Endothelial cell of umbilical vein (primary cell): Measurements from ENCODE around the gene ACTR8. TPM values are rescaled to one million over a fixed set of nuclear protein-coding genes. Genes with fewer than 3 reads are reported as not detected.

Source experiments
- BruUV-seq: library from RNA; stranded (reverse); fragments of 400-500 nt; replicated peaks from 2 replicates; lab custom pipeline; 2021; lab: Mats Ljungman, UMichigan
- CTCF ChIA-PET: fragments of 300-600, 350-600 bp; sonication (Branson Sonifier 250); formaldehyde crosslinking; loops from one replicate; lab custom pipeline; 2021; ENCODE audit warnings: antibody characterized with exemption, inconsistent platforms; lab: Charles Lee
- POLR2A ChIA-PET: fragments of 300-600, 350-600 bp; sonication (Branson Sonifier 250); formaldehyde crosslinking; loops from one replicate; lab custom pipeline; 2021; ENCODE audit warnings: antibody characterized with exemption, inconsistent platforms; lab: Charles Lee
- DNase-seq: peaks from one replicate; pipeline ENCODE4 v3.0.0-alpha.2; 2011; ENCODE audit warnings: low read depth, low spot score
- FAIRE-seq: peaks from 2 replicates; lab custom pipeline; 2011; peaks lifted over from hg19 to GRCh38; lab: Jason Lieb, UNC
- H2AFZ ChIP-seq: 2 replicates; pipeline ENCODE4 v1.6.0; 2012; ENCODE audit warnings: low read depth, low read length, control low read depth, inconsistent platforms
- H3K27ac ChIP-seq: 2 replicates; pipeline ENCODE4 v1.5.1; 2011; ENCODE audit warnings: low read depth, mild to moderate bottlenecking, control low read depth, low read length, moderate library complexity; ENCODE audit not compliant: insufficient read depth
- H3K27me3 ChIP-seq, 2 experiments: 2 replicates each; pipeline versions ENCODE4 v1.6.0 to v1.6.1; 2011; ENCODE audit warnings: low read length in 2 of 2, mixed read lengths in 1 of 2; ENCODE audit not compliant: control insufficient read depth in 2 of 2, insufficient read depth in 2 of 2
- H3K36me3 ChIP-seq, 2 experiments: 2 replicates in 1 of 2; 3 replicates in 1 of 2; pipeline ENCODE4 v1.5.1; 2011; ENCODE audit warnings: low read length in 2 of 2, mild to moderate bottlenecking in 1 of 2, moderate library complexity in 1 of 2; ENCODE audit not compliant: control insufficient read depth in 2 of 2, insufficient read depth in 2 of 2; ENCODE audit errors: extremely low read depth in 1 of 2
- H3K4me1 ChIP-seq: 3 replicates; pipeline ENCODE4 v1.5.1; 2011; ENCODE audit warnings: mild to moderate bottlenecking, low read length; ENCODE audit not compliant: control insufficient read depth, insufficient read depth; ENCODE audit errors: extremely low read depth
- H3K4me2 ChIP-seq: 2 replicates; pipeline ENCODE4 v1.6.1; 2011; ENCODE audit warnings: low read length, control low read depth, mixed read lengths; ENCODE audit not compliant: insufficient read depth
- H3K4me3 ChIP-seq, 3 experiments: fragments of 200-600 bp in 1 of 3; sonication (generic), shearing (Covaris generic) in 1 of 3; replicated peaks in 1 of 3; 2 replicates each; pipeline ENCODE4 v1.5.1; 2011 to 2016; ENCODE audit warnings: control low read depth in 3 of 3, low read length in 3 of 3, mild to moderate bottlenecking in 2 of 3, inconsistent platforms in 1 of 3, low read depth in 1 of 3, moderate library complexity in 1 of 3; ENCODE audit not compliant: insufficient read depth in 1 of 3
- H3K79me2 ChIP-seq: 2 replicates; pipeline ENCODE4 v1.6.0; 2012; ENCODE audit warnings: low read length, inconsistent platforms; ENCODE audit not compliant: control insufficient read depth, insufficient read depth
- H3K9ac ChIP-seq: replicated peaks from 2 replicates; pipeline ENCODE3; 2011; ENCODE audit warnings: low read length, control low read depth; ENCODE audit not compliant: insufficient read depth; ENCODE audit errors: extremely low read depth
- H3K9me1 ChIP-seq: replicated peaks from 3 replicates; pipeline ENCODE4 v1.6.0; 2011; ENCODE audit warnings: mild to moderate bottlenecking, low read length; ENCODE audit not compliant: control insufficient read depth, insufficient read depth; ENCODE audit errors: extremely low read depth
- H3K9me3 ChIP-seq: replicated peaks from 2 replicates; pipeline ENCODE4 v1.5.1; 2012; ENCODE audit warnings: low read length, inconsistent platforms; ENCODE audit not compliant: control insufficient read depth, insufficient read depth
- H4K20me1 ChIP-seq: replicated peaks from 2 replicates; pipeline ENCODE3; 2011; ENCODE audit warnings: mild to moderate bottlenecking, low read length; ENCODE audit not compliant: control insufficient read depth, insufficient read depth; ENCODE audit errors: extremely low read depth
- CTCF ChIP-seq, 2 donors: IDR thresholded peaks; 1 replicate in 1 of 2; 2 replicates in 1 of 2; pipeline ENCODE4 v1.5.1; 2011; ENCODE audit warnings: low read length in 2 of 2, mild to moderate bottlenecking in 2 of 2, moderate library complexity in 2 of 2, control low read depth in 1 of 2, inconsistent platforms in 1 of 2, low read depth in 1 of 2; ENCODE audit not compliant: insufficient read depth in 1 of 2; ENCODE audit errors: extremely low read depth in 1 of 2
- EZH2 ChIP-seq: IDR thresholded peaks from 2 replicates; pipeline ENCODE4 v1.6.1; 2012; ENCODE audit warnings: borderline replicate concordance, low read depth, mild to moderate bottlenecking, moderate library complexity, low read length, inconsistent platforms; ENCODE audit not compliant: severe bottlenecking
- FOS ChIP-seq: IDR thresholded peaks from 2 replicates; pipeline ENCODE4 v1.6.1; 2011; ENCODE audit warnings: mild to moderate bottlenecking, low read length, moderate library complexity, borderline replicate concordance; ENCODE audit not compliant: insufficient read depth
- GATA2 ChIP-seq: IDR thresholded peaks from 2 replicates; pipeline ENCODE4 v1.7.0; 2011; ENCODE audit warnings: low read depth, mild to moderate bottlenecking, moderate library complexity, mixed read lengths, low read length; ENCODE audit not compliant: insufficient read length, insufficient read depth
- JUN ChIP-seq: IDR thresholded peaks from 2 replicates; pipeline ENCODE4 v1.6.1; 2011; ENCODE audit warnings: borderline replicate concordance, low read depth; ENCODE audit not compliant: insufficient read length, insufficient read depth
- MAX ChIP-seq: IDR thresholded peaks from 2 replicates; pipeline ENCODE4 v1.6.1; 2011; ENCODE audit not compliant: insufficient read depth, insufficient read length
- MYC ChIP-seq: IDR thresholded peaks from one replicate; pipeline ENCODE4 v1.6.1; 2011; ENCODE audit warnings: mild to moderate bottlenecking, low read depth, low read length
- POLR2A ChIP-seq: IDR thresholded peaks from 2 replicates; pipeline ENCODE4 v1.6.1; 2012; ENCODE audit warnings: low read depth, mild to moderate bottlenecking, control low read depth, low read length
- POLR2AphosphoS5 ChIP-seq: IDR thresholded peaks from 2 replicates; pipeline ENCODE4 v1.6.1; 2012; ENCODE audit warnings: low read depth, mild to moderate bottlenecking, control low read depth, low read length, moderate library complexity; ENCODE audit not compliant: insufficient read depth
- dilution Hi-C: fragments of 300-500 bp; cut with MboI; formaldehyde crosslinking; loops from one replicate; pipeline ENCODE4 v1.15.0; 2019; ENCODE audit warnings: low sequenced_read_pairs; ENCODE audit not compliant: extremely low pct_ligation_motif_present
- intact Hi-C: fragments of 100-400 bp; cut with micrococcal nuclease; formaldehyde crosslinking; loops from one replicate; pipeline ENCODE4 v1.10.0; 2022
- polyA plus RNA-seq, 4 experiments: library from polyadenylated mRNA; depleted of rRNA in 3 of 4; stranded (reverse) in 3 of 4; unstranded in 1 of 4; fragments of >200 nt; gene quantifications; 2 replicates each; pipeline versions ENCODE4 v1.2.1 to v1.2.3, GENCODE V29; 2011 to 2012; ENCODE audit warnings: missing spikeins in 1 of 4
- total RNA-seq: library from RNA; stranded (reverse); gene quantifications from 2 replicates; pipeline ENCODE4 v1.2.3, GENCODE V29; 2021

Gene ACTR8
- total and polyA plus RNA-seq, 2 donors (not counting 3 experiments of a cell fraction or from before 2014, with no cell fraction given) = 14.4 to 42.0 TPM

GRCh38 chr3:53823026-53823955 lies 58.7 kb downstream of the ACTR8 start:
- Histone ChIP-seq H3K4me3 (no peak overlapping the region), H3K9ac (no peak overlapping the region), H3K4me2 (no peak overlapping the region), H3K9me3 (no peaks in the 10 kb centered on the region), H3K4me1 (no peaks in the 10 kb centered on the region), H3K36me3 (no peaks in the 10 kb centered on the region), H3K27me3 (no peaks in the 10 kb centered on the region), H4K20me1 (no peaks in the 10 kb centered on the region), H3K27ac (no peak overlapping the region), H2AFZ (no peak overlapping the region), H3K9me1 (no peaks in the 10 kb centered on the region), H3K79me2 (no peaks in the 10 kb centered on the region)
- no TSS peak for BruUV-seq
- CTCF ChIA-PET = no interaction called here
- DNase-seq = no peak
- POLR2A ChIA-PET = no interaction called here
- no peak for FAIRE-seq
- dilution Hi-C loops (no loop called here), intact Hi-C loops (no loop called here)
- no peak for TF ChIP-seq POLR2AphosphoS5
- no peak for TF ChIP-seq EZH2
- TF ChIP-seq MYC = no peak
- no peak for TF ChIP-seq GATA2
- TF ChIP-seq FOS = no peak

- intact Hi-C loops = no loop called here
- Histone ChIP-seq H3K27me3 (no peaks in the 10 kb centered on the region), H3K9me1 (no peaks in the 10 kb centered on the region), H3K36me3 (no peaks in the 10 kb centered on the region), H3K4me1 (no peaks in the 10 kb centered on the region), H3K79me2 (no peaks in the 10 kb centered on the region), H3K9ac (no peak overlapping the region), H2AFZ (no peak overlapping the region), H3K4me3 (no peak overlapping the region), H3K4me2 (no peak overlapping the region), H3K9me3 (no peaks in the 10 kb centered on the region), H4K20me1 (no peaks in the 10 kb centered on the region), H3K27ac (no peak overlapping the region)
- no TSS peak for BruUV-seq
- DNase-seq = no peak
- TF ChIP-seq MYC (no peak), POLR2A (no peak), GATA2 (no peak), FOS (no peak), CTCF (IDR thresholded peaks at IDR 0.05; ENCODE audit: extremely low read depth in 1 of 2, insufficient read depth in 1 of 2, low read depth in 1 of 2, low read length in 2 of 2) (no peak), EZH2 (no peak), MAX (no peak), JUN (no peak), POLR2AphosphoS5 (no peak)
- ChIA-PET CTCF (interaction anchor here (0.8 kb wide), 1 partner anchor 22 kb away, joined by 3 read pairs; no protein-coding TSS in a partner anchor), POLR2A (interaction anchor here (0.6 kb wide), 1 partner anchor 729 kb away, joined by 3 read pairs; no protein-coding TSS in a partner anchor)
- dilution Hi-C loops = no loop called here
- no peak for FAIRE-seq
Measured at GRCh38 chr3:53822331-53822741, 59.6 kb downstream of the ACTR8 start.
